ENCODE data around the gene FOXS1. TPM values are rescaled to one million over a fixed set of nuclear protein-coding genes. Genes with fewer than 3 reads are reported as not detected.

Gene FOXS1
- total and polyA plus RNA-seq, 10 of the 15 experiments (the other 5 are each of a cell fraction or from before 2014, with no cell fraction given): not detected

- Histone ChIP-seq H3K9me3 (replicated peaks; ENCODE audit: control insufficient read depth, insufficient read depth, low read length) (no peaks in the 10 kb centered on the region), H3K27me3 (replicated peaks in 1 of 2; ENCODE audit: control insufficient read depth in 2 of 2, insufficient read depth in 2 of 2, low read length in 1 of 2) (no peaks in the 10 kb centered on the region), H4K20me1 (ENCODE audit: control insufficient read depth, insufficient read depth) (no peaks in the 10 kb centered on the region), H2AFZ (ENCODE audit: control insufficient read depth, low read depth, low read length) (no peak overlapping the region), H3K36me3 (ENCODE audit: control insufficient read depth in 2 of 2, insufficient read depth in 2 of 2, low read length in 1 of 2) (peaks cover 24 to 43% of the 10 kb centered on the region in 2 experiments), H3K79me2 (ENCODE audit: control insufficient read depth, insufficient read depth, low read length) (no peaks in the 10 kb centered on the region), H3K4me1 (ENCODE audit: control insufficient read depth, insufficient read depth, low read length) (no peaks in the 10 kb centered on the region), H3K27ac (ENCODE audit: control insufficient read depth, insufficient read depth) (no peak overlapping the region), H3K4me2 (ENCODE audit: control insufficient read depth, insufficient read depth) (no peak overlapping the region), H3K4me3 (no peak overlapping the region), H3K9ac (ENCODE audit: control insufficient read depth, insufficient read depth, low read length) (no peak overlapping the region)
- FAIRE-seq (no peak), ATAC-seq (no peak), DNase-seq (ENCODE audit: low read depth, low spot score) (no peak)
- ChIA-PET RAD21 (ENCODE audit: unreplicated experiment) (no interaction called here), SMC1A (ENCODE audit: uncharacterized antibody, unreplicated experiment) (no interaction called here), POLR2A (interaction anchor here (1.2 kb wide), 1 partner anchor 11 kb away, joined by 5 read pairs; no protein-coding TSS in a partner anchor), CTCF (interaction anchor here (0.9 kb wide), 1 partner anchor 13 kb away, joined by 3 read pairs; no protein-coding TSS in a partner anchor)
- in situ Hi-C loops (cut with MboI): no loop called here
- TF ChIP-seq ZSCAN29 (IDR thresholded peaks at IDR 0.05): no peak
- no peak for TF ChIP-seq EED (IDR thresholded peaks at IDR 0.05; ENCODE audit: low read depth)
- no peak for TF ChIP-seq USF1 (IDR thresholded peaks at IDR 0.05; ENCODE audit: borderline replicate concordance, extremely low read length, insufficient read depth, low read depth, low read length)
- no peak for TF ChIP-seq ZNF622 (IDR thresholded peaks at IDR 0.05)
- no peak for TF ChIP-seq PAX5 (IDR thresholded peaks at IDR 0.05; ENCODE audit: borderline replicate concordance, low read depth, low read length)
- no peak for TF ChIP-seq USF2 (IDR thresholded peaks at IDR 0.05; ENCODE audit: borderline replicate concordance, low read depth, low read length)
- no peak for TF ChIP-seq MLLT1 (IDR thresholded peaks at IDR 0.05)
- no peak for TF ChIP-seq BCL3 (IDR thresholded peaks at IDR 0.05; ENCODE audit: borderline replicate concordance, insufficient read depth, low read depth, low read length, poor library complexity, severe bottlenecking)
- no peak for TF ChIP-seq SPI1 (IDR thresholded peaks at IDR 0.05; ENCODE audit: borderline replicate concordance, insufficient read depth, low read depth, low read length)
- TF ChIP-seq SUZ12 (IDR thresholded peaks at IDR 0.05; ENCODE audit: unreplicated experiment): no peak
- TF ChIP-seq SMARCA5 (IDR thresholded peaks at IDR 0.05): no peak
- BruUV-seq (replicated peaks): no TSS peak
- WGBS (ENCODE audit: insufficient coverage, insufficient replicate concordance, low lambda C conversion rate, missing lambda C conversion rate): 96% methylated on average over 3 of the region's 3 CpGs
- intact Hi-C loops (cut with micrococcal nuclease; ENCODE audit: unreplicated experiment): no loop called here
Observed at GRCh38 chr20:31797364-31797763, 48.0 kb downstream of the FOXS1 start.

Small RNA genes within 50 kb of the gene (small RNA-seq; reads per million reads assigned to genes)
- not detected for gene AL160175.1

Other genes starting within 250 kb of the FOXS1 start
Only the 7 nearest of the 11 such genes appear.
- gene BCL2L1, start 122.7 kb downstream of the FOXS1 start, total RNA-seq (2014; rRNA removed): 61.7 and 67.5 TPM in 2 replicates
- 38.6 and 39.0 TPM in 2 replicates for gene BCL2L1, start 122.7 kb downstream of the FOXS1 start, total RNA-seq (2014; rRNA removed; fragmentation: Illumina TruSeq; extraction: Trizol)
- gene BCL2L1, start 122.7 kb downstream of the FOXS1 start, total RNA-seq (2021): 55.1 and 60.0 TPM in 2 replicates
- 34.0 and 48.0 TPM in 2 replicates for gene BCL2L1, start 122.7 kb downstream of the FOXS1 start, polyA plus RNA-seq (2011; rRNA removed)
- 45.0 and 59.3 TPM in 2 replicates for gene BCL2L1, start 122.7 kb downstream of the FOXS1 start, polyA plus RNA-seq (2014; fragmentation: Illumina TruSeq; extraction: Trizol)
- 1 to 10 TPM in 1 of 2 experiments, under 1 TPM in 1; 0.63 to 3.4 TPM for gene BCL2L1, start 122.7 kb downstream of the FOXS1 start, polyA plus RNA-seq (2014; fragmentation: Nextera tagmentation; extraction: Ambion mirVana)
- gene BCL2L1, start 122.7 kb downstream of the FOXS1 start, polyA plus RNA-seq (2014; rRNA removed): 64.1 and 67.7 TPM in 2 replicates
- 10 to 100 TPM; 36.1 to 39.3 TPM for gene BCL2L1, start 122.7 kb downstream of the FOXS1 start, polyA plus RNA-seq (2016; fragmentation: Nextera tagmentation; extraction: Ambion mirVana)
- gene TPX2, start 106.3 kb downstream of the FOXS1 start, total RNA-seq (2014; rRNA removed): 84.4 and 96.5 TPM in 2 replicates
- gene TPX2, start 106.3 kb downstream of the FOXS1 start, total RNA-seq (2014; rRNA removed; fragmentation: Illumina TruSeq; extraction: Trizol): 88.6 and 93.6 TPM in 2 replicates
- gene TPX2, start 106.3 kb downstream of the FOXS1 start, total RNA-seq (2021): 101 and 104 TPM in 2 replicates
- gene TPX2, start 106.3 kb downstream of the FOXS1 start, polyA plus RNA-seq (2011; rRNA removed): 68.5 and 73.4 TPM in 2 replicates
- 144 and 168 TPM in 2 replicates for gene TPX2, start 106.3 kb downstream of the FOXS1 start, polyA plus RNA-seq (2014; fragmentation: Illumina TruSeq; extraction: Trizol)
- gene TPX2, start 106.3 kb downstream of the FOXS1 start, polyA plus RNA-seq (2014; fragmentation: Nextera tagmentation; extraction: Ambion mirVana): 10 to 100 TPM; 29.7 to 40.7 TPM
- gene TPX2, start 106.3 kb downstream of the FOXS1 start, polyA plus RNA-seq (2014; rRNA removed): 61.7 and 62.9 TPM in 2 replicates
- 100 to 1,000 TPM; 120 to 123 TPM for gene TPX2, start 106.3 kb downstream of the FOXS1 start, polyA plus RNA-seq (2016; fragmentation: Nextera tagmentation; extraction: Ambion mirVana)
- 0.28 and 0.44 TPM in 2 replicates for gene MYLK2, start 26.2 kb downstream of the FOXS1 start, total RNA-seq (2014; rRNA removed)
- gene MYLK2, start 26.2 kb downstream of the FOXS1 start, total RNA-seq (2014; rRNA removed; fragmentation: Illumina TruSeq; extraction: Trizol): 0.18 and 0.23 TPM in 2 replicates
- 0.58 and 0.67 TPM in 2 replicates for gene MYLK2, start 26.2 kb downstream of the FOXS1 start, total RNA-seq (2021)
- gene MYLK2, start 26.2 kb downstream of the FOXS1 start, polyA plus RNA-seq (2011; rRNA removed): 0.06 and 0.07 TPM in 2 replicates
- 0.08 and 0.09 TPM in 2 replicates for gene MYLK2, start 26.2 kb downstream of the FOXS1 start, polyA plus RNA-seq (2014; fragmentation: Illumina TruSeq; extraction: Trizol)
- under 1 TPM in 1 of 2 experiments, not detected in 1; 0.04 TPM for gene MYLK2, start 26.2 kb downstream of the FOXS1 start, polyA plus RNA-seq (2014; fragmentation: Nextera tagmentation; extraction: Ambion mirVana)
- gene MYLK2, start 26.2 kb downstream of the FOXS1 start, polyA plus RNA-seq (2014; rRNA removed): 0.47 and 0.80 TPM in 2 replicates
- under 1 TPM; 0.15 to 0.24 TPM for gene MYLK2, start 26.2 kb downstream of the FOXS1 start, polyA plus RNA-seq (2016; fragmentation: Nextera tagmentation; extraction: Ambion mirVana)
- 1.4 and 3.0 TPM in 2 replicates for gene DUSP15, start 24.9 kb upstream of the FOXS1 start, total RNA-seq (2014; rRNA removed)
- gene DUSP15, start 24.9 kb upstream of the FOXS1 start, total RNA-seq (2014; rRNA removed; fragmentation: Illumina TruSeq; extraction: Trizol): 0.67 and 0.83 TPM in 2 replicates
- 2.5 and 3.2 TPM in 2 replicates for gene DUSP15, start 24.9 kb upstream of the FOXS1 start, total RNA-seq (2021)
- 0.89 and 1.8 TPM in 2 replicates for gene DUSP15, start 24.9 kb upstream of the FOXS1 start, polyA plus RNA-seq (2011; rRNA removed)
- 0.22 TPM in 1 of 2 replicates, not detected in the other for gene DUSP15, start 24.9 kb upstream of the FOXS1 start, polyA plus RNA-seq (2014; fragmentation: Illumina TruSeq; extraction: Trizol)
- under 1 TPM in 1 of 2 experiments, not detected in 1; 0.06 TPM for gene DUSP15, start 24.9 kb upstream of the FOXS1 start, polyA plus RNA-seq (2014; fragmentation: Nextera tagmentation; extraction: Ambion mirVana)
- gene DUSP15, start 24.9 kb upstream of the FOXS1 start, polyA plus RNA-seq (2014; rRNA removed): 2.4 and 3.0 TPM in 2 replicates
- under 1 TPM; 0.16 to 0.33 TPM for gene DUSP15, start 24.9 kb upstream of the FOXS1 start, polyA plus RNA-seq (2016; fragmentation: Nextera tagmentation; extraction: Ambion mirVana)
- gene TTLL9, start 25.0 kb upstream of the FOXS1 start, total RNA-seq (2014; rRNA removed): 0.17 TPM in 1 of 2 replicates, not detected in the other
- gene TTLL9, start 25.0 kb upstream of the FOXS1 start, total RNA-seq (2014; rRNA removed; fragmentation: Illumina TruSeq; extraction: Trizol): 0.04 and 0.09 TPM in 2 replicates
- 0.08 and 0.21 TPM in 2 replicates for gene TTLL9, start 25.0 kb upstream of the FOXS1 start, total RNA-seq (2021)
- gene TTLL9, start 25.0 kb upstream of the FOXS1 start, polyA plus RNA-seq (2011; rRNA removed): 0.62 and 0.77 TPM in 2 replicates
- 0.14 and 0.15 TPM in 2 replicates for gene TTLL9, start 25.0 kb upstream of the FOXS1 start, polyA plus RNA-seq (2014; fragmentation: Illumina TruSeq; extraction: Trizol)
- gene TTLL9, start 25.0 kb upstream of the FOXS1 start, polyA plus RNA-seq (2014; fragmentation: Nextera tagmentation; extraction: Ambion mirVana): under 1 TPM in 1 of 2 experiments, not detected in 1; 0.03 TPM
- 0.14 and 0.22 TPM in 2 replicates for gene TTLL9, start 25.0 kb upstream of the FOXS1 start, polyA plus RNA-seq (2014; rRNA removed)
- gene TTLL9, start 25.0 kb upstream of the FOXS1 start, polyA plus RNA-seq (2016; fragmentation: Nextera tagmentation; extraction: Ambion mirVana): under 1 TPM in 1 of 2 experiments, not detected in 1; 0.08 TPM
- gene PDRG1, start 106.4 kb upstream of the FOXS1 start, total RNA-seq (2014; rRNA removed): 13.1 and 16.4 TPM in 2 replicates
- 10.4 and 11.1 TPM in 2 replicates for gene PDRG1, start 106.4 kb upstream of the FOXS1 start, total RNA-seq (2014; rRNA removed; fragmentation: Illumina TruSeq; extraction: Trizol)
- gene PDRG1, start 106.4 kb upstream of the FOXS1 start, total RNA-seq (2021): 20.9 and 21.4 TPM in 2 replicates
- gene PDRG1, start 106.4 kb upstream of the FOXS1 start, polyA plus RNA-seq (2011; rRNA removed): 18.6 and 25.6 TPM in 2 replicates
- 13.2 and 17.9 TPM in 2 replicates for gene PDRG1, start 106.4 kb upstream of the FOXS1 start, polyA plus RNA-seq (2014; fragmentation: Illumina TruSeq; extraction: Trizol)
- gene PDRG1, start 106.4 kb upstream of the FOXS1 start, polyA plus RNA-seq (2014; fragmentation: Nextera tagmentation; extraction: Ambion mirVana): 10 to 100 TPM; 34.1 to 55.8 TPM
- 20.1 and 21.6 TPM in 2 replicates for gene PDRG1, start 106.4 kb upstream of the FOXS1 start, polyA plus RNA-seq (2014; rRNA removed)
- 10 to 100 TPM; 30.5 to 32.9 TPM for gene PDRG1, start 106.4 kb upstream of the FOXS1 start, polyA plus RNA-seq (2016; fragmentation: Nextera tagmentation; extraction: Ambion mirVana)
- under 0.01 TPM in 1 of 2 replicates, not detected in the other for gene XKR7, start 122.5 kb upstream of the FOXS1 start, total RNA-seq (2014; rRNA removed)
- gene XKR7, start 122.5 kb upstream of the FOXS1 start, total RNA-seq (2014; rRNA removed; fragmentation: Illumina TruSeq; extraction: Trizol): not detected in 2 replicates
- gene XKR7, start 122.5 kb upstream of the FOXS1 start, total RNA-seq (2021): not detected in 2 replicates
- gene XKR7, start 122.5 kb upstream of the FOXS1 start, polyA plus RNA-seq (2011; rRNA removed): not detected in 2 replicates
- not detected in 2 replicates for gene XKR7, start 122.5 kb upstream of the FOXS1 start, polyA plus RNA-seq (2014; fragmentation: Illumina TruSeq; extraction: Trizol)
- not detected for gene XKR7, start 122.5 kb upstream of the FOXS1 start, polyA plus RNA-seq (2014; fragmentation: Nextera tagmentation; extraction: Ambion mirVana)
- gene XKR7, start 122.5 kb upstream of the FOXS1 start, polyA plus RNA-seq (2014; rRNA removed): not detected in 2 replicates
- not detected for gene XKR7, start 122.5 kb upstream of the FOXS1 start, polyA plus RNA-seq (2016; fragmentation: Nextera tagmentation; extraction: Ambion mirVana)

Data from GM12878 (cell line).